Measurements from ENCODE around the gene ANKRD55.

GRCh38 chr5:56277573-56277972, 44.4 kb upstream of the ANKRD55 start:
- TF ChIP-seq CTCF (IDR thresholded peaks at IDR 0.05), result no peak
- TF ChIP-seq POLR2AphosphoS5 (IDR thresholded peaks at IDR 0.05), result no peak

Measured in suprapubic skin (tissue), 3 donors.